Mesodermal cell (in vitro differentiated cells): ENCODE data around the gene ABCC2.
"Not testable (repeated sequence)": the region's sequence is repeated elsewhere in the genome, so short reads cannot be mapped to it uniquely, and the experiment has no call there.

ENCODE experiments used
- H3K27ac ChIP-seq: 2 replicates; pipeline ENCODE4 v1.7.0; 2013; ENCODE audit warnings: mild to moderate bottlenecking, low read depth, low read length, moderate library complexity; ENCODE audit not compliant: severe bottlenecking
- H3K36me3 ChIP-seq: 2 replicates; pipeline ENCODE4 v1.7.1; 2013; ENCODE audit warnings: mild to moderate bottlenecking, low read length, moderate library complexity; ENCODE audit not compliant: control insufficient read depth, insufficient read depth
- H3K4me1 ChIP-seq: one replicate; pipeline ENCODE4 v1.7.1; 2013; ENCODE audit warnings: mild to moderate bottlenecking, low read length; ENCODE audit not compliant: insufficient read depth, control insufficient read depth, poor library complexity, severe bottlenecking
- H3K4me3 ChIP-seq: 2 replicates; pipeline ENCODE4 v1.7.0; 2013; ENCODE audit warnings: low read length, control low read depth, mild to moderate bottlenecking; ENCODE audit not compliant: insufficient read depth, poor library complexity, severe bottlenecking; ENCODE audit errors: extremely low read depth
- H3K9me3 ChIP-seq: 2 replicates; pipeline ENCODE4 v1.7.1; 2013; ENCODE audit warnings: mild to moderate bottlenecking, low read length, moderate library complexity; ENCODE audit not compliant: control insufficient read depth
- WGBS, 2 experiments: methylation state at CpG; one replicate each; pipeline ENCODE4 v1.1.5; 2013; ENCODE audit warnings: missing lambda C conversion rate in 2 of 2; ENCODE audit not compliant: insufficient coverage in 2 of 2; 5-methylcytosine and 5-hydroxymethylcytosine counted together

Gene ABCC2

DNA sequence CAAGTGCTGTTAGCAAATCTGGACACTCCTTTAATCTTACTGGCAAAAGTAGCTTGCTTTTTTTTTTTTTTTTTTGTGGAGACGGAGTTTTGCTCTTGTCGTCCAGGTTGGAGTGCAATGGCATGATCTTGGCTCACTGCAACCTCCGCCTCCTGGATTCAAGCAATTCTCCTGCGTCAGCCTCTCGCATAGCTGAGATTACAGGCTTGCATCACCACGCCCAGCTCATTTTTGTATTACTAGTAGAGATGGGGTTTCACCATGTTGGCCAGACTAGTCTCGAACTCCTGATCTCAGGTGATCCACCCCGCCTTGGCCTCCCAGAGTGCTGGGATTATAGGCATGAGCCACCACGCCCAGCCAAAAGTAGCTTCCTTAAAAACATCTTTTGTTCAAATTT is 112.6 kb downstream of the ABCC2 start:
- H3K4me3 ChIP-seq, H3K9me3 ChIP-seq, H3K27ac ChIP-seq, H3K4me1 ChIP-seq: not testable (repeated sequence)
- H3K36me3 ChIP-seq, result peaks cover 84% of the 10 kb centered on the region
- 95 to 98% methylated on average over 6 to 8 of the region's 9 CpGs for WGBS, 2 experiments

DNA sequence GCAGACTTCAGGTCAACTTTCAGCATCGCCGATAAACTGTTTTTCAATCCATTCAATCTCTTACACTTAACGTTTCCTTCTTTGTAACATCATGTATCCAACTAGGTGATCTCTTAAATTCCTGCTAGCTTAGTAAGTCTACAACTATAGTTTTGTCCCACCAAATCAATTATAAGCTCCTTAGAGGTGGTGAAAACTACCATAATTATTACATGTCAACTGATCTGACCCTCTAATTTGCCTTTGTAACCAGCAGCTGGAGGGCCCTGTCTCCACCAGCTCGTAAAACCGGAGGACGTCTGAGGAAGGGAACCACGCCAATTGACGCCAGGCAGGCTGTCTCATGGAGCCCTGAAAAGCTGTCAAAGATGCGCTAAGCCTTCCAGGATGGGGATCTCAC is 113.4 kb downstream of the ABCC2 start:
- 96 to 97% methylated on average over 9 of the region's 9 CpGs for WGBS, 2 experiments
- Histone ChIP-seq H3K4me1 (no peaks in the 10 kb centered on the region), H3K4me3 (no peak overlapping the region), H3K9me3 (no peaks in the 10 kb centered on the region), H3K36me3 (peaks cover 84% of the 10 kb centered on the region), H3K27ac (no peak overlapping the region)
